Right ventricle myocardium superior (tissue), 1 donor: Measurements from ENCODE around the gene ACTR8. TPM values are rescaled to one million over a fixed set of nuclear protein-coding genes. Genes with fewer than 3 reads are reported as not detected.

ENCODE experiments used
- ATAC-seq: fragments of 200-7000 bp; cut with Tn5 transposase; one replicate; pipeline ENCODE4 v1.9.1; 2020; ENCODE audit warnings: mild to moderate bottlenecking; ENCODE audit not compliant: poor library complexity
- DNase-seq: peaks from one replicate; pipeline ENCODE4 v3.0.0-alpha.2; 2020
- intact Hi-C: fragments of 100-400 bp; cut with DNase I; formaldehyde crosslinking; loops from one replicate; pipeline ENCODE4 v1.11.2; 2022
- total RNA-seq: library from RNA; stranded (reverse); fragmentation: NEBNext Ultra II Directional; extraction: Animal tissue kit (Norgen Biotek cat#: 25700); gene quantifications from one replicate; pipeline ENCODE4 v1.2.1, GENCODE V29; 2021
- donor health status: DM: no; HTN: yes; CAD: no; lungs with severe emphysema.

The ACTR8 gene
- total RNA-seq, 1 donor from 2014 or later = 27.9 TPM

DNA sequence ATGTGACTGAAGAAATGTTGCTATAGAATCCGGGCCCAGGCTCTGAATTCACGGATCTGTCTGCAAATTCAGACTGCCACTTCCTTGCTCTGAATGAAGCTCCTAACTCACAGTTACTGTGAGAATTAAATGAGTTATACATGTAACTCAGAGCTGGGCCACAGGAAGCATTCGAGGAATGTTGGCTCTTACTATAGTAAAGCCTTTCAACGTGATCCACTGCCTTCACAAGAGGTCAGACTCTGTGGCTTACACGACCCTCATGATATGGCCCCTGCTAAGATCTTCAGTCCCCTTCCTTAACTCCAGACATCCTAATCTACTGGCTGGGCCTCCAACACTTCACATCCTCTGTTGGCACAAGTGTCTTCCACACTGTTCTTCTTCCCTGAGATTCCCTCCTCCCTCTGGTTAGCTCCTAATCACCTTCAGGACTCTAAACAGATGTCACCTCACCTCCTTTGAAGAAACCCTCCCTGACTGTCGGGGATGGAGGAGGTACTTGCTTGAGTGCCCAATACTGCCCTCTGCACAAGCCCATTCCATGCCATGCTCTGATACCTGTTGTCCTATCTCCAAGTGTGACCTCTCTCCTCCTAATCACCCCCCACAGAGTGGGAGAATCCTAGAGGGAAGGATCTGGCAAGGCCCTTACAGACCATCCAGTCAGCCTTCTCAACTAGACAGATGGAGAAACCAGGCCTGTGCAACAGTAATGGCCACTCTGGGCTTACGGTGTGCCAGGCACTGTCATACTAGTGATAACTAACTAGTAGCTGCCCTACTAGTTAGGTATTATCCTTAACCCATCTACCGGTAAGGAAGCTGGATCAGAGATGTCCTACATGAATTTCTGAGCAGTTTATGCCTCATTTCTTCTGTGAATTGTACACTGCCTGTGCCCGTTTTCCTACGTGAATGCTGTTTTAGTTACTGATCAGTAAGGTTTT lies 1.3 kb downstream of the ACTR8 start:
- no peak for ATAC-seq
- intact Hi-C loops = no loop called here

DNA sequence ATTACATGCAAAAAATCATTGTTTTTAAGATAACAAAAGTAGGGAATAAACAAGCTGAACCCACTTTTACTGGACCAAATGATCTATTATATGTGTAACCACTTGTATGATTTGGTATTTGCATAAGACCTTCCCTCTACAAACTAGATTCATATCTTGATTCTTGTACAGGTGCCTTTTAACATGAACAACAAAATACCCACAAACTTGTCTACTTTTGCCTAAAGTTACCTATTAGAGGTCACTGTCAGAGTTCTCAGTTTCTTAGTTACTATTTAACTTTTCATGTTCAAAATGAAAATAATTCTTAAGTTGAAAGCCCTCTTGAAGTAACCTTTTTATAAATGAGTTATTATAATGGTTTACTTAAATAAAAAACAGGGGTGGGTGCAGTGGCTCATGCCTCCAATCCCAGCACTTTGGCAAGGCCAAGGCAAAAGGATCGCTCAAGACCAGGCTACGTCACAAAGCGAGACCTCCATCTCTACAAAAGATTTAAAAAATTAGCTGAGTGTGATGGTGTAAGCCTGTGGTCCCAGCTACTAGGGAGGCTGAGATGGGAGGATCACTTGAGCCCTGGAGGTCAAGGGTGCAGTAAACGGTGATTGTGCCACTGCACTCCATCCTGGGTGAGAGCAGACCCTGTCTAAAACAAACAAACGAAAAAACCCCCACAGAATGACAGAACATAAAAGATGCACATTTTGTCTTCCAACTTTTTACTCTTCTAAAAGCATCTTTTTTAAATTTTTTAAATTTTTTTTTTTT lies 16.0 kb downstream of the ACTR8 start:
- DNase-seq (no peak), ATAC-seq (no peak)
- intact Hi-C loops = no loop called here

More for the DNA sequence above, 1.3 kb downstream of the ACTR8 start:
- DNase-seq = no peak

DNA sequence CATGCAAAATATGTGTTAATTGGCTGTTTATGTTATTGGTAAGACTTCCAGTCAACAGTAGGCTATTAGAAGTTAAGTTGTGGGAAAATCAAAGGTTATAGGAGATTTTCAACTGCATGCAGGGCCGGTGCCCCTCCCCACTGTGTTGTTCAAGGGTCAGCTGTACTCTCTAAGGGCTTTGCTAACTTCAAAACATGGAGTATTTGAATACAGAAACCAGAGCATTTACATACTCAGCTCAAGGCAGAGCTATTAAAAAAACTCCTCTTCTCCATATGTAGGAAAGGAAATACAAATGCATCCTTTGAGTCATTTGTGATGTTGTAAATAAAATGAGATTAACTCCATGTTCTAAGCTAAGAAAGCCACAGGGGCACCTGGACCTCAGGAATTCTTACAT lies 18.8 kb downstream of the ACTR8 start:
- ATAC-seq = no peak
- no peak for DNase-seq
- intact Hi-C loops = no loop called here

DNA sequence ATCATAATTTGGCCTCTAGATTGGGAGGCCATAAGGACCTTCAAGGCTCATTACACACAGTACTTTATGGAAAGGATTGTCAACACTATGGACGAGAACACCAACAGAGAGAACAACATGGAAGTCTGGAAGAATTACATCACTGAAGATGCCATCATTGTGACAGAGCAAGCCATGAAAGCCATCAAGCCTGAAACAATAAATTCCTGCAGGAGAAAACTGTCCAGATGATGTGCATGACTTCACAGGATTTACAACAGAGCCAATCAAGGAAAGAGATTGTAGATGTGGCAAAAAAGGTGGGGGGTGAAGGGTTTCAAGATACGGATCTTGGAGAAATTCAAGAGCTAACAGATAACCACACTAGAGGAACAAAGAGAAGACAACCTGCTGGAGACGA lies 19.7 kb downstream of the ACTR8 start:
- ATAC-seq (no peak), DNase-seq (no peak)
- intact Hi-C loops = no loop called here

DNA sequence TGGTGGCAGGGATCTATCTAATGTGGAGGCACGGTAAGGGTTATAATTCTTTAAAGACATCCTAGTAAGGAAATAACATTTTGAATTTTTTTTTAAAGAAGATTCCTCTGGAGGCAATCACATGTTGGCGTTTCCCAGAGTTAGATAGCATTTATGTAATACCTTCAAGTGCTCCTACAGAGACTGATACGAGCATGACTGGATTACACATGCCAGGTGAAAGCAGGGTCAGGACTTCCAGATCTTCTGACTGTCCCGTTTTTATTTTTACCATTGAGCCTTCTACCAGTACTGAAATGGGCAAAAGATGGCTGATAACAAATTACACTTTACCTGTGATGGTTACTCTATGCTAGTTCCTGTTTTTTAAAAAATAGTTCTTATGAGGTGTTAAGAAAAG lies 21.8 kb downstream of the ACTR8 start:
- intact Hi-C loops = no loop called here
- DNase-seq (no peak), ATAC-seq (peak; percentile 64)

DNA sequence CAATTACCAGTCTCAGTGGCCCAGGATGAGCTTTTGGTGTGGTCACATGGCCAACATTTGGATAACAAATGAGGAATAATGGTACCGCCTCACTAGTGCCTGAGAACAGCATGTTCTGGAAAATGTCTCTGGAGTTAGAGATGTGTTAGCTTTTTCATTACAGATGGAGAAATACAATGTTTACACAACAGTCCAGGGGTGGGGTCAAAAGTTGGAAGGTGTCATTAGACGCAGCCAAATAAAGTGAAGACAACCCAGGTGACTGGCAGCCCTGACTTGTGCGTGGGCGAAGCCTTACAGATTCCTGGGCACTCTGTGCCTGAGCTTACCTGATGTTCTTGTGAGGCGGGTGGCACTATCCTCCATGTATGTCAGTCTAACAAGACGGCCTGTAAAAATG lies 22.8 kb downstream of the ACTR8 start:
- ATAC-seq (peak; percentile 44), DNase-seq (no peak)
- intact Hi-C loops = no loop called here

DNA sequence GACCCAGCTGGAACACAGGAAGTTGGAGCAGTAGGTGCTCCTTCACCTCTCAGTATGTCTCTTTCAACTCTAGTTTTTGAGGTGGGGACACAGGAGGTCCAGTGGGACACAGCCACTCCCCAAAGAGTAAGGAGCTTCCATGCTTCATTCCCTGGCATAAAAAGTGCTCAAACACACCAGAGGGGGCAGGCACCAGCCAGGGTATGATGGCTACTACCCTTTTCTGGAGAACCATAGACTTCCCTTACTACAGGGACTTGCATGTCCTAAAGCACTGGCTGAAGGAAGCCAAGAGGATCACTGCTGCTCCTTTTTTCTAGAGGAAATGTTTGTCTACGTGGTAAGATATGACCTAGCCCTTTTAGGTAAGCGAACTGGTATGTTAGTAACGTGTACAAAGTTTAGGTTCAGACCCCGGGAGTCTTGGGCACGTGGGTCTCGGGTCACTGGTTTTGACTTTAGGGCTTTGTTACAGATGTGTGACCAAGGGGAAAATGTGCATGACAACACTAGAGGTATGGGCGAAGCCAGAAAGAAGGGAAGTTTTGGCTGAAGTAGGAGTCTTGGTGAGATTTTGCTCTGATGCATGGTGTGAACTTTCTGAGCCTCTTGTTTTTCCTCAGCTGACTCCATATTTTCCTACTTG lies 23.7 kb downstream of the ACTR8 start:
- DNase-seq = no peak
- no peak for ATAC-seq
- intact Hi-C loops = no loop called here

DNA sequence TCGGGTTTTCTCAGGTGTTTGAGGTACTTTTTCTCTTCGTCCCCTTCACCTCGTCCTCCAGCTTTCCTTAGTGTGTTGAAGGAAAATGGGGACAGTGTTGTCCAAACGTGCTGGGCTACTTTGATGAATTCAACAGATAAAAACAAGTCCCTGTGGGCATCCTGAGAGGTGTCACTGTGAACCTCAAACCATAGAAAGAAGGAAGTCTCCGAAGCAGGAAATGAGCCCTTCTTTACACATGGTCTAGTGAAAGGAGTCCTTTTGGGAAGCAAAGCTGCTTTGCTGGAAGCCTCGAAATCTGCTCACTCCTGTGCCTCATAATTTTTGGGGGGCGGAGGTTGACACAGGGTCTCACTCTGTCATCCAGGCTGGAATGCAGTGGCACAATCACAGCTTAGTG lies 25.0 kb downstream of the ACTR8 start:
- intact Hi-C loops = no loop called here
- DNase-seq = no peak

DNA sequence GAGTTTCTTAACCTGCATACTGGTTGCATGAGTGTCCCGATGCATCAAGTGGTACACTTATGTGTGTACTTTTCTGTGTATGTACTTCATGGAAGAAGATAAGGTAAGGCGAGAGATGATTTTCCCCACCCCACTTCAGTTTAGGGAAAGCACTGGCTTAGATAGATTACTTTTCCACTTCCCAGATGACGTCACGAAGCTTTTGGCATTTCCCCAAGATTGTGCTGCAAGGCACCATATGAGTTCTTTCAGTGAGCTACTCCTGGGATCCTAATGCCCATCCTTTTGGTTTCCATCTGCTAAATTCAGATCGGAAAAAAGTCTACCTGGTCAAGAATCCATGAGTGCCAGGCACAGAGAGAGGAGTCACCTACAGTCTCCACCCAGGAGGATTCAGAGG lies 31.1 kb downstream of the ACTR8 start:
- ATAC-seq = no peak
- DNase-seq = no peak
- intact Hi-C loops = no loop called here

More for the DNA sequence above, 25.0 kb downstream of the ACTR8 start:
- ATAC-seq = no peak

DNA sequence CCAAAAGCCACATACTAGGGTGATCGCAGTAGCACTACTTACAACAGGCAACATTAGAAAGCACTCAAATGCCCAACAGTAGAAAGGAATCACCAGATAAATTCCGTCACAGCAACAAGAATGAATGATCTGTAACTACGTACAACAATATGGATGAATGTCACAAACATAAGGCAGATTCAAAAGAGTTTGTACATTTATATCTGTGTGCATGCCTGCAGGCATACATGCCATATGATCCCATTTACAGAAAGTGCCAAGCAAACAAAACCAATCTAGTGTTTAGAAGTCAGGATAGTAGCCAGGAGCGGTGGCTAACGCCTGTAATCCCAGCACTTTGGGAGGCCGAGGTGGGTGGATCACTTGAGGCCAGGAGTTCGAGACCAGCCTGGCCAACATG lies 32.0 kb downstream of the ACTR8 start:
- intact Hi-C loops = no loop called here
- ATAC-seq (no peak), DNase-seq (no peak)

DNA sequence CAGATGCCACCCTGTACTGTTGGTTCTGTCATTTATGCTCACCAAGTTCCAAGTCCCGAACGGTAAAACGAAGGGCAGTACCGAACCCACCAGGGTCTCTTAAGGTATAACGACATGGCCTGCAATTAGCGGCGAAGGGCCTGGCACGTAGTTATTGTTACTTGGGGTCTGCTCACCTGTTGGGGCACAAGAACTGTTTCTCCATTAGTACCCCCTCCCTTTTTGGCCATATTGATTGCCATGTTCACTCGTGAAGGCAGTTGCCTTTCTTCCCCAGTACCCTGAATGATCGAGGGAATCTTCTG lies 35.1 kb downstream of the ACTR8 start:
- ATAC-seq (no peak), DNase-seq (no peak)
- intact Hi-C loops = no loop called here

DNA sequence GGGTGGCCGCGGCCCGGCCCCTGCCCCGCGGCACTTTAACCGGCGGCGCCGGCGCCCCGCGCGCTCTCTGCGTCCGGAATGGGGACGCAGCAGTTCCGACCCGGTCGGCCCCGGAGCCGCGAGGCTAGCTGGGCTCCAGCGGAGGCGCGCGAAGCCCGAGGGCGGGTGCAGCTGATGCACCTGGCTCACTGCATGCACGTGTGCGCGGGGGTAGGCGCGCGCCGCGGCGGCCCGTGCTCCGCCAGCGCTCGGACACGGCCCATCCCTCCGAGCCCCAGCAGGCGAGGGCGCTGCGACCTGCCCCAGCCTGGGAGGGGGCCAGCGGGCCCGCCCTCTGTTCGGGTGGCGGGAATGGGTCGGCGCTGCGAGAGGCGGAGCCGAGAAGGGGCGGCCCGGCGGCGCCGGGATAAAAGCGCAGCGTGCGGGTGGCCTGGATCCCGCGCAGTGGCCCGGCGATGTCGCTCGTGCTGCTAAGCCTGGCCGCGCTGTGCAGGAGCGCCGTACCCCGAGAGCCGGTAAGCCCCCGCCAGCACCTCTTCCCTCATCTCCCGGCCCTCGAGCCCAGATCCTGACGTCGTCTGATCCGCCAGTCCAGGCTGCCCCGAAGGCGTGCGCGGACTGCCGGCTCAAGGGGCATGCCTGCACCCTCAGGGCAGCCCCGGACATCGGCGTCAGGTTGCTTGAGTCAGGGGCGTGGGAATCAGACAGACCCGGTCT lies 35.7 kb downstream of the ACTR8 start, which contains the start of the genes CHDH and IL17RB:
Gene CHDH, minus strand, starts transcription at position 286 of the 717 bp plus-strand sequence. CDS start 22,411 bp downstream, outside the sequence.
Gene IL17RB, plus strand, starts transcription at position 435 of the 717 bp plus-strand sequence. Its CDS starts 21 bp downstream, at position 456.
- ATAC-seq (peak; percentile 93), DNase-seq (peak; percentile 72)
- intact Hi-C loops = no loop called here

DNA sequence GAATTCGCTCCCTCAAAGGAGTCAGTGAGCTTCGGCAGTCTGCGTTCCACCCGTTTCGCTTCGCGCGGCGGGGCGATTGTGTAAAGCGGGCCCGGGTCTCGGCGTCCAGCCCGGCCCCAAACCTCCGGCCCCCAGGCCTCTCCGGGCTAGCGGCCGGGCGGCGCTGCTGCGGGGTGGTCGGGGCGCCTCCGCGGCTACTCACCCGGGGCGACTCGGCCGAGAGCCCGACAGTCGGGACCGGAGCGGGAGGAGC lies 36.1 kb downstream of the ACTR8 start:
- intact Hi-C loops = no loop called here
- ATAC-seq = no peak

DNA sequence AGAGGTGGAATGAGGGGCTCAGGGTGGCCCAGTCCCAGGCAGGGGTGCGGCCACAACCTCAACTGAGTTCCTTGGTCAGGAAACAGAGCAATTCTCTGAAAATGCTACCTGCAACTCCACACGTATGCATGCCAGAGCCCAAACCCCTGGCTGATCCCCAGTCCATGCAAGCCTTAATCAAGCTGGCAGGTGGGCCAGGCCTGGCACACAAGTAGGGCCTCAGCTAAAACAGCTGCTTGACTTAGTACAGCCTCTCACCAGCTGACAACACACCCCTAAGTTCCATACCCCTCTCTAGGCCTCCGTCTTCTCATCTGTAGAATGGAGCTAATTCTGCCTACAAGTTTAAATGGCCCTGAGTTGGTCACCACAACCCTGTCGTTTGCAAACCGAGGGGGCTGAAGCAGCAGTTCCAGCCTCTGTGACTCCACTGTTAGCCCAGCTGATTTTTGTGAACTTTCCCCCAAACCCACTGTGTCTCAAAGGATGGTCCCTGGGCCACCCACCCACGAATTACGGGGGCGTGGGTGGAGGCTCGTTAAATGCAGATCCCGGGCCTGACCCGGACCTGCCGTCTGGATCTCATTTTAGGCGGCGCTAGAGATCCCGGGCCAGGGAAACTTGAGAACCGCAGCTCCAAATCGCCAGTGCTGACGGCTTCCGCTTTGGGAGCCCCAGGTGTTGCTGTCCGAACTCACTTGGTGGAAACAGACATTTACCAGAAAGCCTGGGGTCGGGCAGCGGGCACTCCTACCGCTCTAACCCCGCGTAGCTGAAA lies 36.7 kb downstream of the ACTR8 start:
- peak; percentile 71 for DNase-seq
- intact Hi-C loops = no loop called here
- peak; percentile 73 for ATAC-seq

More for the DNA sequence above, 36.1 kb downstream of the ACTR8 start:
- no peak for DNase-seq

DNA sequence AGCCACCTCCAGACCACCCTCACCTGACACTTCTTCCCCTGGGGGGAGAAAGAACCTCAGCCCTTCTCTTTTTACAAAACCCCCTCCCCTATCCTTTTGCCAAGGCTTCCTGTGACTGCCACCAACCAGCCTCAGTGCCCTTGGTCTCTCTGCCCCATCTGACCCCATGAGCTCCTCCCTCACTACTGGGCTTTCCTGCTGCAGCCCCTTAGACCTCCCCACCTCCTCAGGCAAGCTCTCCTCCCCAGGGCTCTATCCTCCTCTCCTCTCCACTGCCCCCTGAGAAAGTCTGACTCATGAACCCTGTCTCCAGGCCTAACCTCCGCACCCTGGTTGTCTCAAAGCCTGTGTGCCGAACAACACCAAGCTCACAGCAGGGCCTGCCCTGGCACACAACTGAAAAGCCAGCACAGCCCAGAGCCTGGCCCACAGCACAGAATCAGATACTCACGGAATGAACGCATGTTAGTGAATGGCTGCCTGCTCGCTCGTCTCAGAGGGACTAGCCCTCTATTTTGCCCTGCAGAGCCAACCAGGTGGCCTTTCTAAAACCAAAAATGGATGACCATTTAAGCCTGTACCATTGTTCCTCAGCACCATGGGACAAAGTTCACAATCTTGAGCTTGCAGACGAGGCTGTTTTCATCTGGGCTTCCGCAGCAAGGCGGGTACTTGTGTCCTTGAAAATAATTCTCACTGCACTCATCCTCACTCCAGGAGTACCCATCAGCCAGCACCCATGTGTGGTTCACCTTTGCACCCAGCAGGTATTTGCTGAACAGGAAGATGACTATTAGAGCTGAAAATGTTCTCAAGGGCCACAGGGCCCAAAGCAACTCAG lies 37.5 kb downstream of the ACTR8 start:
- ATAC-seq (no peak), DNase-seq (no peak)
- intact Hi-C loops = no loop called here

DNA sequence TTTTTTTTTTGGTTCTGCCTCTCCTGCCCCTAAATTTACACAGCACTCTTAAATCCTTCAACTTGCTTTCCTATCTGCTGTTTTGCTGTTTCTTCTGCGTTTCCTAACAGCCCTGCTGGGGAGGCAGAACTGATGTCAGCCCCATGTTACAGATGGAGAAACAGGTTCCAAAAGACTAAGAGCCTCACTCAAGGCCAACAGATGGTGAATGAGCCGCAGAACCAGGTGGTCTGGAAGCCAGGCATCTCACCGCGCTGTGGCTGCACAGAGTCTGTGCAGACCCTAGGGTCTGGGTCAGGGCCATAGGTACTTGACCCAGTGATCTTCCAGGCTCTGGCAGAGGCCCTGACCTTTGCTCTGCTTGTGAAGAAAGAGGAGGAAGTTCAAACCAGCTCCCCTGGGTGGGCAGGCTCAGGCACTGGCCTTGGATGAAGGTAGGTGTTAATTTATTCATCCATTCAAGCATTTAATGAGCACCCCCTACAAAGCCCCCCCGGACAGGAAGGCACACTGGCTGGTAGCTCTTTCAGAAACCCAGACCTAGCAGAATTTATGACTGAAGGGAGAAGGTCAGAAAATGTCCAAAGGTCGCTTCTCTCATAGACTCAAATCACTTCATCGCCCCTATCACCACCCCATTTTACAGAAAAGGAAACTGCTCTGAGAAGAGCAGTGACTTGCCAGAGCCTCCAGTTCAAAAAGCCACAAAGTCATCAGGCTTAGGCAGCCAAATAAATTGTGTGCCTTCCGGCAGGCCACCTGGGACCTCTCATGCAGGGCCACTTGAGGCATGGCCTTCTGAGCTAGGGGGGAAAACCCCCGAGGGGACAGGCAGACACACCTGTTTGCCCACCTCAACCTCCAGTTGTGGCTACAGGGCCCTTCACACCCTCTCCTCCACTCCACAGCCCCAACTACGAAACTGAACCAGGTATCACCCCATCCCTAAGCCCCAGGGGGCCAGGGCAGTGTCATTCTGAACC lies 38.5 kb downstream of the ACTR8 start:
- intact Hi-C loops = no loop called here
- DNase-seq (no peak), ATAC-seq (no peak)
